ENCODE data around the gene MN1.

MN1 gene

DNA sequence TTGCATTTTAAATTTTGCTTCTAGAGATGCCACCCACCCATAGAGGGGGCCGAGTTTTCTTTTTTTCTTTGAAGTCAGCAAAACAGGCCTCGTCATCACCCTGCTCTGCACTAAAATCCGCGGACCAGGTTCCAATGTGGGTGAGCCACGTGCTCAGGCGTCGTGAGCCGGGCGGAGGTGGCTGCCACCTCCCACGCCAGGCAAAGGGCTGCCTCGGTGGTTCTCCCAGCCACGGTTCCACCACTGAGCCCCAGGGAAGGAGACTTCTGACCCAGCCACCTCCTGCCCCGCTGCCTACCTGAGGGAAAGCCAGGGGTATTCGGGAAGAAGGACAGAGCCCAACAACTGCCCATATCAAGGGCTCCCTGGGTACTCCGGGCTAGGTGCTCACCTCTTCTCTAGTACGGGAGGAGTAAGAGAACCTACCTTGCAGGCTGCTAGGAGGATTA lies 45.3 kb downstream of the MN1 start:
- Mint-ChIP-seq H3K4me1 (peaks cover 0 to 1% of the 10 kb centered on the region in 2 donors), H3K27ac (no peak overlapping the region), H3K27me3 (peaks cover 3 to 5% of the 10 kb centered on the region in 2 donors), H3K4me3 (no peak overlapping the region), H3K36me3 (no peaks in the 10 kb centered on the region), H3K9me3 (no peaks in the 10 kb centered on the region)
- ATAC-seq (replicated peaks) (no peak), DNase-seq (no peak)

DNA sequence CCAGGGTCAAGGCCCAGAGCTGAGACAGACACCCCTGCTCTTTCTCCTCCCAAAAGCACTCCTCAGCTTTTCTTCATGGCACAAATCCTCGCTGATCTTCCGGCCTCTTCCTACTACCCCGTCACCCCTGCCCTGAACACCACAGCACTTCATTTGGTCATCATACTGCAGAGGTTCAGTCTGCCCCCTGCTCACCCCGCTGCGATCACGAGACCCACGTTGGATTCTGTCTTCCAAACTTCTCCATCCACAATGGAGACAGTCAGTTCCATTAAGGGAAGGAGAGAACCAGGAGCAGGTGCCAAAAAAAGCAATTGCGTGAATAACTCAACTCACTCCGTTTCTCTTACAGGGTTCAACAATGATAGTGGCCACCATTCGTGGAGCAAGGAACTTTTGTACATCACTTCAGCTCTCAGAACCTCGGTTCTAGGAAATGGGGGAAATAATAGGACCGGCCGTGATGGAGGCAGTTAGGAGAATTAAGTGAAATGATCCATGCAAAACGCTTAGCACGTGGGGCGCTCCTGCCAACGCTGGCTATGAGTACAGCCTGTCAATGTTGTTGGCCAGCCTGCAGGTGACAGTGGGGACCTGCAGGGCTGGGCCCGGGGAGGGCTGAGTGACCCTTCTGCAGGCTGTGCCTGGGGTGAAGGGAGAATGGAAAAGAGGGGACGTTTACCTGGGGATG lies 45.9 kb downstream of the MN1 start:
- Mint-ChIP-seq H3K36me3 (no peaks in the 10 kb centered on the region), H3K27me3 (peaks cover 0 to 3% of the 10 kb centered on the region in 2 donors), H3K9me3 (no peaks in the 10 kb centered on the region), H3K4me3 (no peak overlapping the region), H3K27ac (no peak overlapping the region), H3K4me1 (no peaks in the 10 kb centered on the region)
- no peak for ATAC-seq (replicated peaks)
- no peak for DNase-seq

DNA sequence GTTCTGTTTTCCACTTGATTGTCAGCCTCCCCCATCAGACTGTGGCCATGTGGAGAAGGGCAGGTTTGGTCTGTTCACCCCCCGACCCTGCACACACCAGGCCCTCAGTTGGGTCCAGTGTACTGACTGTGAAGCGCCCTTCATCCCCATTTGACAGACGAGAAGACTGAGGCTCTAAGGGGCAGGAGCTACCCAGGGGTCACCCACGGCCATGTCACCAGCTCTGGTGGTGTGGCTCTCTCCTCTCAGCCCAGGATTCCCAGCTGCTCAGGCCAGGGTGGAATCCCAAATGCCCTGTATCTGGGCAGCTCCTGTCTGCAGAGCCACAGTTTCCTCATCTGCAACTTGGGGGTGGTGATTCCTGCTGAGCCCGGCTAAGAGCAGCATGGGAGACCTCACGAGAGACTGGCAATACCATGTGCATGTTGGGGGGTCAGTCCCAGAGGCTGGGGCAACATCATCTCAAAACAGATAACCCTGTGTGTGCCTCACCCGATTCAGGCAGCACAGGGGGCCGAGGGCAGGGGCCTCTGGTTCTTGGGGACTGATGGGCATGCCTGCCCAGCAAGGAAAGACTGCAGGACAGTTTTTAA lies 46.6 kb downstream of the MN1 start:
- Mint-ChIP-seq H3K4me1 (no peaks in the 10 kb centered on the region), H3K9me3 (no peaks in the 10 kb centered on the region), H3K27me3 (peaks cover 2 to 3% of the 10 kb centered on the region in 2 donors), H3K4me3 (no peak overlapping the region), H3K27ac (no peak overlapping the region), H3K36me3 (no peaks in the 10 kb centered on the region)
- no peak for DNase-seq
- no peak for ATAC-seq (replicated peaks)

DNA sequence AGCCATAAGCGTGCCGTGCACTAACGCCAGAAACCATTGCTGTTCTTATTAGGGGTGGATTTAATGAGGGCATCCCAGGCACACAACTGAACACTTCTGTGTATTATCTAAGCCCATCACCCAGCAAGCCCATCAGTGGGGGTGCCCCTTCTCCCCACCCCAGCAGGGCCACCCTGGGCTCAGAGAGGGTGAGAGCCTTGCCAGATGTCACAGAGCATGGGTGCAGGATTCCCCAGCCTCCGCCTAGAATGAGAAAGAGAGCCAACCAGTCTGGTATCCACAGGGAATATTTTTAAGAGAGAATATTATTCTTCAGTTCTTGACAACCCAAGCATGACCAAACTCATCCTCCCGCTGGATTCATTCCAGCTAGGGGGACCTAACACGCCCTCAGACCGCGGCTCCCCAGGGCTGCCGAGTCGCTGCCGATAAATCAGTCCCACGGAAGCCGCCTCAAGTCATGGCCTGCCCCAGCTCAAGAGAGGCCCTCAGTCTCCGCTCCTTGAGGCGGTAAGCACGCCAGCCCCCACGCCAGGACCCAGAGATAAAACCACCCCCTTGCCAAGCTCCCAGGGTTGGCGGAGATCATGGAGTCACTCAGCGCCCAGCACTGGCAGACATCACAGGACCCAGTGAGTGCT lies 47.2 kb downstream of the MN1 start:
- DNase-seq (no peak), ATAC-seq (replicated peaks) (no peak)
- no peaks in the 10 kb centered on the region for H3K36me3 Mint-ChIP-seq
- H3K27ac Mint-ChIP-seq: peak overlapping the region; percentile 38
- no peak overlapping the region for H3K4me3 Mint-ChIP-seq
- H3K9me3 Mint-ChIP-seq: no peaks in the 10 kb centered on the region
- H3K4me1 Mint-ChIP-seq: no peaks in the 10 kb centered on the region
- peaks cover 3 to 5% of the 10 kb centered on the region in 2 donors for H3K27me3 Mint-ChIP-seq

DNA sequence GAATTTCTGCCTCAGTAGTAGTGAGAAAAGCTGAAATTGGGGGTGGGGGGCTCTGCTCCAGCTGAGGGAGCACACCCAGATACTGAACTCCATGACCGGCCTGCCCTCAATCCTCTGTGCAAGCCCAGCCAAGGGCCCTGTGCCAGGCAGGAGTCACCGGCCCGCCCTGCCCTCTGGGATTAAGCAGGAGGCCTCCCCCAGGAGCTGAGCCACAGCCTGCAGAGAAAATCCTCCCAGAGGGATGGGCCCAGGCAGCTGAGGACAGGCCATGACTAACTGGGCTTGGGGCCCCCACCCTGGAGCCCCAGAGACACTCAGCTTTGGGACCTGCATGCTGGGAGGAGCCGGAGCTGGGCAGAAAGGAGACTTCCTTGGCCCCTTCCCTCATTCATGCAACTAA lies 48.8 kb downstream of the MN1 start:
- no peak overlapping the region for H3K4me3 Mint-ChIP-seq
- ATAC-seq (replicated peaks) (no peak), DNase-seq (no peak)
- H3K27me3 Mint-ChIP-seq: peaks cover under 1 to 5% of the 10 kb centered on the region in 2 donors
- H3K9me3 Mint-ChIP-seq: no peaks in the 10 kb centered on the region
- H3K36me3 Mint-ChIP-seq: no peaks in the 10 kb centered on the region
- H3K27ac Mint-ChIP-seq: no peak overlapping the region
- H3K4me1 Mint-ChIP-seq: no peaks in the 10 kb centered on the region

DNA sequence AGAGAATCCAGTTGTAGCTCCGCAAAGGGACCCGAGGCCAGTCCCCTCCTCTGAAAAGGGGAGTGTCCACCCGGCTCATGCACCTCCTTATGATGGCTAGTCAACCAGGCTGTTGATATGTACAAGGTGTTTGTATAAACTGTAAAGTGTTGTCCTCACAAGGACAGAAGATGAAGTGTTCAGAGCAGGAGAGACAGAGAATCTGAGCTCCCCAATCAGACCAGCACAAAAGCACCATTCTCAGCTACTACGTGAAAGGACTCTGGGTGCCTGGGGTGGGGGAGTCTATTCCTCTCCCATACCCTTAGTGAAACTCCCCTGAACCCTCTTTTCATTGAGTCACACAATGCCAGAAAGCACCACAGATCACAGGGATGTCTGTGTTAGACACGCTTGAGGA lies 49.4 kb downstream of the MN1 start:
- no peaks in the 10 kb centered on the region for H3K4me1 Mint-ChIP-seq
- no peak overlapping the region for H3K4me3 Mint-ChIP-seq
- DNase-seq (no peak), ATAC-seq (replicated peaks) (no peak)
- H3K36me3 Mint-ChIP-seq: no peaks in the 10 kb centered on the region
- H3K27ac Mint-ChIP-seq: no peak overlapping the region
- no peaks in the 10 kb centered on the region for H3K9me3 Mint-ChIP-seq
- peaks cover 0 to 5% of the 10 kb centered on the region in 2 donors for H3K27me3 Mint-ChIP-seq

DNA sequence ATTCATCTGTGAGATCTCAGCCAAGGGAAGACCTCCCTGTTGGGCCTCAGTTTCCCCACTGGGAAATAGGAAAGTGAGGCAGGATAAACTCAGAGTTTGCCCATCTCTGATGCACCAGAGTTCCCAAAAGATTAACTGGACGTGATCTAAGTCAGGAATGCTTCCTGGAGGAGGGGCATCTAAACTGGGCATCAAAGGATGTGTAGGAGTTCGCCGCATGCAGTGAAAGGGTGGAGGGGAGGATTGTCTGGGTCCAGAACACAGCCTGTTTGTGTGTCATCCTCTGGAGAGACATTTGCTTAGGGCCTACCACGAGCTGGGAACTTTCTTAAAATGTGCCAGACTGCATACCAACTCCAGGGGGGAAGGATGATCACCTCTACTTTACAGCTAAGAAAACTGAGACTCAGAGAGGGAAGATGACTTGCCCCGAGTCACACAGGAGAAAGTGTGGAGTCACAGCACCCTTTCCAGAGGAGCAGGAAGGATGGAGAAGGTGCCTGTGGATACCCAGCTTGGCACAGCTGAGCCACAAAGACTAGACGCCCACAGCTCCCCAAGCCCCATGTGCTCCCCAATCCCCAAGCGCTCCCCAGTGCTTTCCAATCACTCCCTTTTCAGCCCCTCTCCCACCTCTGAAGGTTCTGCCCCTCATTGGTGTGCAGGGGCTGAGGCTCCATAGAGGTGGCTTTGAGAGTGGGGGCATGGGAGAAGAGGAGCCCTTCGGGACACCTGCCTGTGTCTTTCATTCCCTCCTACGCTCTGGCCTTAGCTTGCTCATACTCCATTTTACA lies 50.1 kb downstream of the MN1 start:
- Mint-ChIP-seq H3K27ac (no peak overlapping the region), H3K9me3 (no peaks in the 10 kb centered on the region), H3K27me3 (peaks cover 0 to 5% of the 10 kb centered on the region in 2 donors), H3K4me1 (no peaks in the 10 kb centered on the region), H3K36me3 (no peaks in the 10 kb centered on the region), H3K4me3 (no peak overlapping the region)
- DNase-seq (no peak), ATAC-seq (replicated peaks) (no peak)

DNA sequence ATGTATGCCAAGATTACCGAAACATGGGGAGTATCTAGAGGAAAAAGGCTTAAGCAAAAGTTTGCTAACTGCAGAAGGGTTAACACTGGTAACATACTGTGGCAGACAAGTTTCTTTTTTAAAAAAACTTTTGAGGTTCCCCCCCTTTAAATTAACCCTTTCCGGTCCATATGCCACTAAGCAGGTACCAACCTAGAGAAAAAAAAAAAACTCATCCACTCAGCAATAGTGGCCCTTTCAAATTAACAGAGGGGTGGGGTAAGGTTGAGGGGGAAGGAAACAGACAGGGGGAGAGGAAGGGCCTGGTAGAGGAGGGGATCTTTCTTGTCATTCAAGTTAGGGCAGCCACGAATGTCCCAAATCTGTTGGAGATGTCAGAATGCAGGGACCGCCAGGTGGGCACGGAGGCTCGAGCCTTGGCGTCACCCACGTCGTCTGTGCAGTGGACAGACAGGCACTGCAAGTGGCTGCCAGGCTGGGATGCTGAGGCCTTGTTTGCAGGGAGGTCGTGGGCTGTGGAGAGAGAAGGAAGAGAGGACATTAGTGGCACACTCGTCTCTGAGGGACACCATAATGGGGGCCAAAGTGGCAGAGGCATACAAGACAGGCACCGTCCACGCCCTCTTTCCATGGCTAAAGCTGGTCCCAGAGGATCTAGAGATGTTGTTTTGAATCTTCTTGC lies 50.8 kb downstream of the MN1 start:
- no peak for DNase-seq
- no peaks in the 10 kb centered on the region for H3K4me1 Mint-ChIP-seq
- peak overlapping the region; percentile 7 for H3K27ac Mint-ChIP-seq
- no peaks in the 10 kb centered on the region for H3K36me3 Mint-ChIP-seq
- ATAC-seq (replicated peaks): no peak
- H3K27me3 Mint-ChIP-seq: peaks cover 0 to 5% of the 10 kb centered on the region in 2 donors
- H3K9me3 Mint-ChIP-seq: no peaks in the 10 kb centered on the region
- H3K4me3 Mint-ChIP-seq: no peak overlapping the region

DNA sequence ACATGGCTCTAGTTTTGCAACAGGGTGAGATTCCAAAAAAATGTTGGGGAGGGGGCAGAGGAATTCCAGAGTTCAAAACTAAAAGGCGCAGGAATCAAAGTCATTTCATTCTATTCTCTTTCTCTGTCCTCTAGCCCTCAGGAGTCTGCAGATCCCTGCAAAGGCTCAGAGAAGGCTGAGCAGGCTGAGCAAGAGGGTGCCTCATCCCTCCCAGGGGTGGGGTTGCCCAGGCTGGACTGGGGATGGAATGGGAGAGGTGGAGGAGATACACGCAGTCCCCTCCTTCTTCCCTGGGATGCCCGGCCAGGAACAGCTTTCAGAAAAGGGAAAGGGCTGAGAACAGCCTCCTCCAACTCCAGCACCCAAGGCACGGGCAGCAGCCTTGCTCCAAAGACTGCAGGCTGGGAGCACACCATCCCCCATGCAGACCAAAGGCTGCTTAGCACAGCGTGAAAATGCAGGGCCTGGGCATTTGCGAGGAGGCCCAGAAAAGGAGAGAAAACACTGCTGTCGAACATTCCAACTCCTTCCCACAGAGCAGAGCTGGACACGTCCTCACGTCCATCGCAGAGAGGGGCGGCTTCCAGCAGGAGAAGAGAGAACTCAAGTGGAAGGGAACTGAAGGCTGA lies 51.8 kb downstream of the MN1 start:
- H3K36me3 Mint-ChIP-seq: no peaks in the 10 kb centered on the region
- DNase-seq: no peak
- H3K27me3 Mint-ChIP-seq: peaks cover 0 to 5% of the 10 kb centered on the region in 2 donors
- no peak overlapping the region for H3K4me3 Mint-ChIP-seq
- ATAC-seq (replicated peaks): no peak
- H3K27ac Mint-ChIP-seq: peak overlapping the region; percentile 20
- H3K9me3 Mint-ChIP-seq: peaks cover 0 to 1% of the 10 kb centered on the region in 2 donors
- no peaks in the 10 kb centered on the region for H3K4me1 Mint-ChIP-seq

DNA sequence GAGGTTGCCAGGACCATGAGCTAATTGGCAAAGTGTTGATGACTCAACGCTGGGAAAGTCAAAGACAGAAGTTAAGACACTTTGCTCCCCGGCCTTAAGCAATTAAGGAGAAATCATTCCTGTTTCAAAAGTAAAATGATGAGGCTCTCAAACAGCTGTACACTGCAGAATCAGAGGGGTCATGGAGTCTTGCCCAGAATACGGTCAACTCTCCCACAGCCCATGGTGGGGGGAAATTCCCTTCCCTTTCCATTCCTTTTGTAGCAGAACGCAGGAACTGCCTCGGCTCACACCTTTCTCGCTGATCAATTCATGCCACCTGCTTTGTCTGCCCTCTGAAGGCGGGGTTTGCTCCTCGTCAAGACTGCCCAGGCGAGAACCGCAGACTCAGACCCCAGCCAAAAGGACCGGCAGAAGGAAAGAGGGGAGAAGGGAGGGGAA lies 52.8 kb downstream of the MN1 start:
- H3K4me3 Mint-ChIP-seq: no peak overlapping the region

DNA sequence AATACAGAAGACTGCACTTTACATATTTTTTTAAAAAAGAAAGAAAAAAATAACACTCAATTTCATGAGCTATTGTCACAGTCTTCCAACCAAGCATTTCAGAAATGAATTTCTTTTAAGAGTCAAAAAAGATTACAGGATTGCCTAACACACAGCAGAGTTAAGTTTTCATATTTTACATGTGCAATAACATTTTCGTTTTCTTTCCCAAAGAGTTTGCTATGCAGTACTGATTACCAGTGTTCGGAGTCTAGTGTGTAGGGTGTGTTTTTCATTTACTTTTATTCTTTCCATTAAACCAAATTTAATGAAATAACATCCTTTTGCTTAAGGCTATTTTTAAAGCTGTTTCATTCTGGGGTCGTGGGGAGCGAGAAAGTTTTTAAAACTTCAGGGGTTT lies 53.2 kb downstream of the MN1 start:
- H3K27ac Mint-ChIP-seq: no peak overlapping the region
- peaks cover 0 to 5% of the 10 kb centered on the region in 2 donors for H3K27me3 Mint-ChIP-seq
- DNase-seq: no peak
- peaks cover 0 to 1% of the 10 kb centered on the region in 2 donors for H3K9me3 Mint-ChIP-seq
- no peaks in the 10 kb centered on the region for H3K4me1 Mint-ChIP-seq
- no peak overlapping the region for H3K4me3 Mint-ChIP-seq
- no peak for ATAC-seq (replicated peaks)
- H3K36me3 Mint-ChIP-seq: no peaks in the 10 kb centered on the region

More for the DNA sequence above, 52.8 kb downstream of the MN1 start:
- Mint-ChIP-seq H3K9me3 (peaks cover 0 to 1% of the 10 kb centered on the region in 2 donors), H3K27me3 (peaks cover 0 to 5% of the 10 kb centered on the region in 2 donors), H3K27ac (no peak overlapping the region), H3K36me3 (no peaks in the 10 kb centered on the region), H3K4me1 (no peaks in the 10 kb centered on the region)
- ATAC-seq (replicated peaks) (no peak), DNase-seq (no peak)

DNA sequence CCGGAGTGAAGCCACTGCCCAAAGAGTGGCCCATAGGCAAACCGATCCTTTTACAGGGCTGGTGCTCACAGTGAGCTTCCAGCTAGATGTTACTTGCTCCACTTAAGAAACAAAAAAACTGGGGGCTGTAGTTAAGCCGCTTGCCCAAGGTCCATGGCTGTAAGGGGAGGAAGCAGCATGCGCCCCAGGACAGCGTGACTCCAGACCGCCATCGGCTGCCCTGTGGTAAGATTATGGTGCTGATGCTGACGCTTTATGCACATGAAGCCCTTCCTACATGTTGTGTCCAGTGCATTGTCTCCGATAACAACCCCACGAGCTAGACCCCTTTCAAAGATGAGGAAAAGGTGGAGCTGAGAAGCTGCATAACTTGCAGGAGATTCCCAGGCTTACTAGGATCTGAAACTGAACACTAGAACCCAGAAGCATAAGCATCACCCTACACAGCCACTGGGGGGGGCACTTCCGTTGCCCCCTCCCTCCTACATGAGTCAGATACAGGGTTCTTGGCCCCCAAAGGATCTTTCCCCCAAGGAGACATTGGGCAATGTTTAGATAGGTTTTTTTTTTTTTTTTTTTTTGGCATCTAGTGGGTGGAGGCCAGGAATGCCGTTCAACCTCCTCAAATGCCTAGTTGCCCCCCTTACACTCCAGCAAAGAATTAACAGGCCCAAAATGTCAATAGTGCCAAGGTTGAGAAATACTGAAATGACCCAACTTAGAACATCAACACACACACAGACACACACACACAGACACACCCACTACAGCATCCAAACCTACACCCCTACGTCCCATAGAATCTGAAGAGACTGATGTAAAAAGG lies 53.9 kb downstream of the MN1 start:
- DNase-seq: no peak
- H3K9me3 Mint-ChIP-seq: peaks cover 0 to 1% of the 10 kb centered on the region in 2 donors
- no peaks in the 10 kb centered on the region for H3K36me3 Mint-ChIP-seq
- H3K27me3 Mint-ChIP-seq: peaks cover 0 to 5% of the 10 kb centered on the region in 2 donors
- ATAC-seq (replicated peaks): no peak
- H3K4me3 Mint-ChIP-seq: no peak overlapping the region
- no peaks in the 10 kb centered on the region for H3K4me1 Mint-ChIP-seq
- H3K27ac Mint-ChIP-seq: no peak overlapping the region

DNA sequence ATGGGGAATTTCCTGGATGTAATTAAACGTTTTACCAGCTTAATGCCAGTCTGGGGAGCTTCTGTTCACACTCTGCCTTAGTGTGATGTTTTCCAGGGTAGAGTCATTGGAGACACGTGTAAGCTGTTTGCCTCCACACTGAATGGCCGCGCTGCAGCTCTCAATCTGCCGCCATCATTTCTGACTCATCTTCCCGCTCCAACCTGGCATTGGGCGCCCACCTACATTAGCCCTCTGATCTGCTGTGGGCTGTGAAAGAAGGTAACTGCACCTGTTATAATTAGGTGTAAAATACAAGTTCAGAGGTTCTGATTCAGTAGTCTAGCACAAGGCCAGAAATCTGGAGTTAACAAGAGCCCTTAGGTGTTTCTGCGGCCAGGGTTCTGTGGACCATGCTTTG lies 54.6 kb downstream of the MN1 start:
- H3K9me3 Mint-ChIP-seq: peaks cover 0 to 1% of the 10 kb centered on the region in 2 donors
- no peak overlapping the region for H3K27ac Mint-ChIP-seq
- H3K27me3 Mint-ChIP-seq: peaks cover 1 to 5% of the 10 kb centered on the region in 2 donors
- DNase-seq (no peak), ATAC-seq (replicated peaks) (no peak)
- no peaks in the 10 kb centered on the region for H3K36me3 Mint-ChIP-seq
- H3K4me1 Mint-ChIP-seq: no peaks in the 10 kb centered on the region
- H3K4me3 Mint-ChIP-seq: no peak overlapping the region

Data from stimulated activated naive B cell treated with anti-CD40 and anti-IgM and Interleukin-4, amounts not matched to agents 10 μg/mL and 1 μg/mL and 100 μg/mL, for 72 hours (primary cell).